ENCODE measurements around the gene URM1.

Gene URM1

DNA sequence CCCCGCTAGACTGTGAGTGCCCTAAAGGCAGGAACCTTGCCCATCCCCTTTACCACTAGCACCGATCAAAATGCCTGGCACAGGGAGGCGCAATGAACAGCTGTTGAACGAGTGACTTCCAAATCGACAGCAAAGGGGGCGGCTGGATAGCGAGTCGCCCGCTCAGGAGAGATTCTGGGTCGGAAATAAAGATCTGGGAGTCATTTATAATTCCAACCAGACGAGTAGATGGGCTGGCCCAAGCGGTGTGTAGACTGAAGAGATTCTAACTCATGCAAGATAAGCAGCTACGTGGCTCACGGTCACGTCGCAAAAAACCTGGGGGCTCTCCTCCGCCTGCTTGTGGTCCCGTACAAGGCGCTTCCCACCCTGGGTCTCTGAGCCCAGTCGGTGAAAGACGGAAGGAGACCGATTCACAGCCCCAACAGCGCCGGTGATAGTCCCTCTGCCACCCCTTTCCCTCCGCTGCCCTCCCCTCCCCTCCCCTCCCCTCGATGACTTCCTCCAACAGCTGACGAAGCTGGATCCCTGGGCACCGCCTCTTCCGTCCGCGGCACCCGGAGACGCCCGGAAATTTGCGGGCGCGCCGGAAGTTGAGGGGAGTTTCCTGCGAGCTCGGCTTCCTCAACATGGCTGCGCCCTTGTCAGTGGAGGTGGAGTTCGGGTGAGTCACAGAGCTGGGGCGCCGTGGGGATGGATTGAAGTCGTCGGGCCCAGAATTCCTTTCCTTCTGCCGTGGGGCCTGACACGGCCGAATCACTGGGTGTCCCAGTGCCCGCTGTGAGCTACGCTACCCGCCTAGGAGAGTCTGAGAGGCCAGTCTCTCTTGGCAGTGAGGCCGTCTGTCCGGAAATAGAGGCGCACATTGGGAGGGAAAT is at the start of gene URM1:
URM1 (plus strand) TSS at position 623 of the 878 bp plus-strand sequence; CDS start at position 630, 7 bp downstream.
- Histone ChIP-seq H3K9me3 (ENCODE audit: control insufficient read depth in 5 of 5, low read length in 5 of 5) (no peaks in the 10 kb centered on the region), H3K4me3 (ENCODE audit: low read depth in 1 of 5, low read length in 5 of 5) (peak within 1 kb of the TSS; percentile 79 to 99 (median 97)), H3K9ac (ENCODE audit: low read length in 5 of 5) (peak within 1 kb of the TSS; percentile 65 to 99 (median 97)), H3K36me3 (ENCODE audit: control insufficient read depth in 5 of 5, insufficient read depth in 5 of 5, low read length in 5 of 5) (peaks cover 0 to 25% (median 6%) of the 10 kb centered on the region in 5 donors), H3K27me3 (ENCODE audit: control insufficient read depth in 5 of 5, insufficient read depth in 4 of 5, low read length in 5 of 5) (no peaks in the 10 kb centered on the region), H3K4me1 (ENCODE audit: control insufficient read depth in 5 of 5, insufficient read depth in 5 of 5, low read length in 5 of 5) (peaks cover 2 to 25% (median 19%) of the 10 kb centered on the region in 5 donors), H3K27ac (ENCODE audit: low read depth, low read length) (peak within 1 kb of the TSS; percentile 90)

DNA sequence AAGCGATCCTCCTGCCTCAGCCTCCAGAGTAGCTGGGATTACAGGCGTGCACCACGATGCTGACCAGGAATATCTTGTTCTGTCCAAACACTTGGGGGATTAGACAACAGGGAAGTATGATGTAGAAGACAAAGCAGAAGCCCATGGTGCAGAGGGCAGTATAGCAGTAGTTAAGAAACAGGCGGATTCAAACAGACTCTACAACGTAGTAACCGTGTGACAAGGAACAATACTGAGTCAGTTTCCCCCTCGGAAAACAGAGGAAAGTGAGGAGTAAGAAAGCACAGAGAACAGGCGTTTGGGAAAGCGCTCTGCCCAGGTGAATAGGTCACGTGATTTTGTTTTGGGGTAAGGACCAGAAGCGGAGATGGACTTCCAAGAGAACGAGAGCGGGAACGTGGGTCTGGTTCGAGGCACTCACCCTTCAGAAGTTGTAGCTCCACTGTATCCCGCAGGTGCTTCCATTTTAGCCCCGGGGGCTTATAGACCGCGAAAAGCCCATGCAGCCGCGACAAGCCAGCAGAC is 49.2 kb upstream of the URM1 start:
- Histone ChIP-seq H3K4me1 (ENCODE audit: control insufficient read depth in 5 of 5, insufficient read depth in 5 of 5, low read length in 5 of 5) (peaks cover 3 to 26% (median 25%) of the 10 kb centered on the region in 5 donors), H3K27ac (ENCODE audit: low read depth, low read length) (peak overlapping the region; percentile 85), H3K9ac (ENCODE audit: low read length in 5 of 5) (peak overlapping the region; percentile 23 to 89 (median 80)), H3K9me3 (ENCODE audit: control insufficient read depth in 5 of 5, low read length in 5 of 5) (no peaks in the 10 kb centered on the region), H3K36me3 (ENCODE audit: control insufficient read depth in 5 of 5, insufficient read depth in 5 of 5, low read length in 5 of 5) (peaks cover 4 to 30% (median 21%) of the 10 kb centered on the region in 5 donors), H3K4me3 (ENCODE audit: low read depth in 1 of 5, low read length in 5 of 5) (peak overlapping the region; percentile 84 to 99 (median 91)), H3K27me3 (ENCODE audit: control insufficient read depth in 5 of 5, insufficient read depth in 4 of 5, low read length in 5 of 5) (no peaks in the 10 kb centered on the region)

DNA sequence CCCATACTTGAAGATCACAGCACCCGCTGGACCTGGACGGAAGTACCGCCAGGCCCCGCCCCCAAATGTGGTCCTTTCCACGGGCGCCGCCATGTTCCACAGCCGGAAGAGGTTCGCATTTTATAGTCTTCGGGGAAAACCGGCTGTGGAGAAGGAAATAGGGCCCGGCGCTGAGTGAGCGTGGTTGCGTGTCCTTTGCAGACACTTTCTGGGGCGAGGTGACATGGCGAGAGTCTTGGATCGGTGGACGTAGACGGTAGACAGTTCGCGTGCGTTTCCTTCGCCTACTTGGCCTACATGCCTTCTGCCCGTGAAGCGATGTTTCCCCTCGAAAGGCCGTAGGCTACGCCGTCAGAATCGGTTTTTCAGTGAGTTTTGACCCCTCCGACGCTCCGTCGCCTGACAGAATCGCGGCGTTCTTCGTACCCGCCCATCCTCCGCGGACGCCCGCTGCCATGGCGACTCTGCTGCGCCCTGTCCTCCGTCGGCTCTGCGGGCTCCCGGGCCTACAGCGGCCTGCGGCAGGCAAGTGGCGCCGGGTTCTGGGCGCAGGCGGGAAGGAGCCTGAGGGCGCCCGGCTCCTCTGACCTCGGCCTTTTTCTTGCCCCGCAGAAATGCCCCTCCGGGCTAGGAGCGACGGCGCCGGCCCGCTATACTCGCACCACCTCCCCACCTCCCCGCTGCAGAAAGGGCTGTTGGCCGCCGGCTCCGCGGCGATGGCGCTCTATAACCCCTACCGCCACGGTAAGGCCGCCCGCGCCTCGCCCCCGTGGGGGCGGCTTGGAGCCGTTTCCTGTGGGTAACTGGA is 48.6 kb upstream of the URM1 start, which contains the start of the genes COQ4 and TRUB2:
COQ4 (plus strand) TSS at position 436 of the 808 bp plus-strand sequence; CDS start at position 456, 20 bp downstream.
TRUB2 (minus strand) TSS at position 44 of the 808 bp plus-strand sequence; CDS start at position 5, 39 bp downstream.
- peaks cover 3 to 26% (median 25%) of the 10 kb centered on the region in 5 donors for H3K4me1 ChIP-seq (ENCODE audit: control insufficient read depth in 5 of 5, insufficient read depth in 5 of 5, low read length in 5 of 5)
- peak within 1 kb of the TSS; percentile 84 to 99 (median 91) for H3K4me3 ChIP-seq (ENCODE audit: low read depth in 1 of 5, low read length in 5 of 5)
- no peaks in the 10 kb centered on the region for H3K9me3 ChIP-seq (ENCODE audit: control insufficient read depth in 5 of 5, low read length in 5 of 5)
- H3K27ac ChIP-seq (ENCODE audit: low read depth, low read length) = peak within 1 kb of the TSS; percentile 85
- H3K9ac ChIP-seq (ENCODE audit: low read length in 5 of 5) = peak within 1 kb of the TSS; percentile 77 to 89 (median 87)
- peaks cover 2 to 28% (median 17%) of the 10 kb centered on the region in 5 donors for H3K36me3 ChIP-seq (ENCODE audit: control insufficient read depth in 5 of 5, insufficient read depth in 5 of 5, low read length in 5 of 5)
- H3K27me3 ChIP-seq (ENCODE audit: control insufficient read depth in 5 of 5, insufficient read depth in 4 of 5, low read length in 5 of 5) = no peaks in the 10 kb centered on the region

GRCh38 chr9:128323212-128323730 is 47.9 kb upstream of the URM1 start:
- Histone ChIP-seq H3K4me3 (ENCODE audit: low read depth in 1 of 5, low read length in 5 of 5) (peak overlapping the region; percentile 75 to 95 (median 88)), H3K36me3 (ENCODE audit: control insufficient read depth in 5 of 5, insufficient read depth in 5 of 5, low read length in 5 of 5) (peaks cover 0 to 32% (median 21%) of the 10 kb centered on the region in 5 donors), H3K27me3 (ENCODE audit: control insufficient read depth in 5 of 5, insufficient read depth in 4 of 5, low read length in 5 of 5) (no peaks in the 10 kb centered on the region), H3K9me3 (ENCODE audit: control insufficient read depth in 5 of 5, low read length in 5 of 5) (no peaks in the 10 kb centered on the region), H3K4me1 (ENCODE audit: control insufficient read depth in 5 of 5, insufficient read depth in 5 of 5, low read length in 5 of 5) (peaks cover 3 to 26% (median 25%) of the 10 kb centered on the region in 5 donors), H3K9ac (ENCODE audit: low read length in 5 of 5) (peak overlapping the region; percentile 43 to 89 (median 80)), H3K27ac (ENCODE audit: low read depth, low read length) (peak overlapping the region; percentile 85)

GRCh38 chr9:128323791-128324190 is 47.4 kb upstream of the URM1 start:
- Histone ChIP-seq H3K36me3 (ENCODE audit: control insufficient read depth in 5 of 5, insufficient read depth in 5 of 5, low read length in 5 of 5) (peaks cover 0 to 38% (median 26%) of the 10 kb centered on the region in 5 donors), H3K9me3 (ENCODE audit: control insufficient read depth in 5 of 5, low read length in 5 of 5) (no peaks in the 10 kb centered on the region), H3K4me1 (ENCODE audit: control insufficient read depth in 5 of 5, insufficient read depth in 5 of 5, low read length in 5 of 5) (peaks cover 3 to 26% (median 25%) of the 10 kb centered on the region in 5 donors), H3K9ac (ENCODE audit: low read length in 5 of 5) (peak overlapping the region in 3 of 5 donors; percentile 77 to 88 (median 80)), H3K4me3 (ENCODE audit: low read depth in 1 of 5, low read length in 5 of 5) (peak overlapping the region; percentile 75 to 95 (median 88)), H3K27me3 (ENCODE audit: control insufficient read depth in 5 of 5, insufficient read depth in 4 of 5, low read length in 5 of 5) (no peaks in the 10 kb centered on the region), H3K27ac (ENCODE audit: low read depth, low read length) (no peak overlapping the region)

- Histone ChIP-seq H3K9ac (ENCODE audit: low read length in 5 of 5) (no peak overlapping the region), H3K36me3 (ENCODE audit: control insufficient read depth in 5 of 5, insufficient read depth in 5 of 5, low read length in 5 of 5) (peaks cover 0 to 41% (median 29%) of the 10 kb centered on the region in 5 donors), H3K4me1 (ENCODE audit: control insufficient read depth in 5 of 5, insufficient read depth in 5 of 5, low read length in 5 of 5) (peaks cover 3 to 26% (median 25%) of the 10 kb centered on the region in 5 donors), H3K27me3 (ENCODE audit: control insufficient read depth in 5 of 5, insufficient read depth in 4 of 5, low read length in 5 of 5) (no peaks in the 10 kb centered on the region), H3K27ac (ENCODE audit: low read depth, low read length) (no peak overlapping the region), H3K4me3 (ENCODE audit: low read depth in 1 of 5, low read length in 5 of 5) (no peak overlapping the region), H3K9me3 (ENCODE audit: control insufficient read depth in 5 of 5, low read length in 5 of 5) (no peaks in the 10 kb centered on the region)
These were observed 46.8 kb upstream of the URM1 start for GRCh38 chr9:128324401-128324800.

GRCh38 chr9:128325629-128326028 is 45.5 kb upstream of the URM1 start:
- Histone ChIP-seq H3K9ac (ENCODE audit: low read length in 5 of 5) (no peak overlapping the region), H3K4me3 (ENCODE audit: low read depth in 1 of 5, low read length in 5 of 5) (no peak overlapping the region), H3K4me1 (ENCODE audit: control insufficient read depth in 5 of 5, insufficient read depth in 5 of 5, low read length in 5 of 5) (peaks cover 3 to 26% (median 25%) of the 10 kb centered on the region in 5 donors), H3K27ac (ENCODE audit: low read depth, low read length) (no peak overlapping the region), H3K27me3 (ENCODE audit: control insufficient read depth in 5 of 5, insufficient read depth in 4 of 5, low read length in 5 of 5) (no peaks in the 10 kb centered on the region), H3K36me3 (ENCODE audit: control insufficient read depth in 5 of 5, insufficient read depth in 5 of 5, low read length in 5 of 5) (peaks cover 0 to 45% (median 29%) of the 10 kb centered on the region in 5 donors), H3K9me3 (ENCODE audit: control insufficient read depth in 5 of 5, low read length in 5 of 5) (no peaks in the 10 kb centered on the region)

- Histone ChIP-seq H3K27me3 (ENCODE audit: control insufficient read depth in 5 of 5, insufficient read depth in 4 of 5, low read length in 5 of 5) (no peaks in the 10 kb centered on the region), H3K27ac (ENCODE audit: low read depth, low read length) (no peak overlapping the region), H3K4me3 (ENCODE audit: low read depth in 1 of 5, low read length in 5 of 5) (no peak overlapping the region), H3K9me3 (ENCODE audit: control insufficient read depth in 5 of 5, low read length in 5 of 5) (no peaks in the 10 kb centered on the region), H3K4me1 (ENCODE audit: control insufficient read depth in 5 of 5, insufficient read depth in 5 of 5, low read length in 5 of 5) (no peaks in the 10 kb centered on the region), H3K36me3 (ENCODE audit: control insufficient read depth in 5 of 5, insufficient read depth in 5 of 5, low read length in 5 of 5) (peaks cover 0 to 37% (median 23%) of the 10 kb centered on the region in 5 donors), H3K9ac (ENCODE audit: low read length in 5 of 5) (no peak overlapping the region)
These were observed 37.7 kb upstream of the URM1 start for GRCh38 chr9:128333451-128333869.

DNA sequence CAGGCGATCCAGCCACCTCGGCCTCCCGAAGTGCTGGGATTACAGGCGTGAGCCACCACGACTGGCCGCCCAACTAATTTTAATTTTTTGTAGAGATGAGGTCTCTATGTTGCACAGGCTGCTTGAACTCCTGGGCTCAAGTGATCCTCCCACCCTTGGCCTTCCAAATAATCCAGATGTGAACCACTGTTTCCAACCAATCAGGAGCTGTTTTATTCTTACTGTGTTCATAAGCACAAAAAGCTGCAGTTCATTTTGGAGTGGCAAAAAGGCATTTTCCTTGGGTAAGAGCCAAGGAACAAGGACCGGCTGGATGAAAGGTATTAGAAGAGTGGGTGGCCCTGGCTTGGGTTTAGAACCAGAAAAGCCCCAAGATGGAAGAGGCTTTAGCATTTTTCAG is 36.0 kb upstream of the URM1 start:
- peaks cover 0 to 7% (median 6%) of the 10 kb centered on the region in 5 donors for H3K4me1 ChIP-seq (ENCODE audit: control insufficient read depth in 5 of 5, insufficient read depth in 5 of 5, low read length in 5 of 5)
- peaks cover 0 to 27% (median 19%) of the 10 kb centered on the region in 5 donors for H3K36me3 ChIP-seq (ENCODE audit: control insufficient read depth in 5 of 5, insufficient read depth in 5 of 5, low read length in 5 of 5)
- H3K27me3 ChIP-seq (ENCODE audit: control insufficient read depth in 5 of 5, insufficient read depth in 4 of 5, low read length in 5 of 5) = no peaks in the 10 kb centered on the region
- no peak overlapping the region for H3K9ac ChIP-seq (ENCODE audit: low read length in 5 of 5)
- H3K4me3 ChIP-seq (ENCODE audit: low read depth in 1 of 5, low read length in 5 of 5) = no peak overlapping the region
- no peaks in the 10 kb centered on the region for H3K9me3 ChIP-seq (ENCODE audit: control insufficient read depth in 5 of 5, low read length in 5 of 5)
- H3K27ac ChIP-seq (ENCODE audit: low read depth, low read length) = no peak overlapping the region
